Measurements from ENCODE around the gene ST8SIA5. TPM values are rescaled to one million over a fixed set of nuclear protein-coding genes. Genes with fewer than 3 reads are reported as not detected.

Gene ST8SIA5
- total and polyA plus RNA-seq, 2 donors (not counting 3 experiments of a cell fraction or from before 2014, with no cell fraction given), result 0.25 to 0.62 TPM

GRCh38 chr18:46768166-46768921, 11.5 kb upstream of the ST8SIA5 start:
- intact Hi-C loops (cut with micrococcal nuclease), result no loop called here
- Histone ChIP-seq H3K27me3 (ENCODE audit: control insufficient read depth in 2 of 2, insufficient read depth in 2 of 2, low read length in 2 of 2) (no peaks in the 10 kb centered on the region), H3K36me3 (ENCODE audit: control insufficient read depth in 2 of 2, extremely low read depth in 1 of 2, insufficient read depth in 2 of 2, low read length in 2 of 2) (no peaks in the 10 kb centered on the region), H3K9me3 (replicated peaks; ENCODE audit: control insufficient read depth, insufficient read depth, low read length) (no peaks in the 10 kb centered on the region), H3K4me1 (ENCODE audit: control insufficient read depth, extremely low read depth, insufficient read depth, low read length) (no peaks in the 10 kb centered on the region), H3K27ac (ENCODE audit: insufficient read depth, low read depth, low read length) (no peak overlapping the region), H3K9me1 (replicated peaks; ENCODE audit: control insufficient read depth, extremely low read depth, insufficient read depth, low read length) (no peaks in the 10 kb centered on the region), H3K4me2 (ENCODE audit: insufficient read depth, low read length) (no peak overlapping the region), H3K79me2 (ENCODE audit: control insufficient read depth, insufficient read depth, low read length) (no peaks in the 10 kb centered on the region), H2AFZ (ENCODE audit: low read depth, low read length) (no peak overlapping the region), H4K20me1 (replicated peaks; ENCODE audit: control insufficient read depth, extremely low read depth, insufficient read depth, low read length) (no peaks in the 10 kb centered on the region), H3K4me3 (replicated peaks in 1 of 3; ENCODE audit: insufficient read depth in 1 of 3, low read depth in 1 of 3, low read length in 3 of 3) (no peak overlapping the region), H3K9ac (replicated peaks; ENCODE audit: extremely low read depth, insufficient read depth, low read length) (no peak overlapping the region)
- TF ChIP-seq GATA2 (IDR thresholded peaks at IDR 0.05; ENCODE audit: insufficient read depth, insufficient read length, low read depth, low read length) (no peak), CTCF (IDR thresholded peaks at IDR 0.05; ENCODE audit: extremely low read depth in 1 of 2, insufficient read depth in 1 of 2, low read depth in 1 of 2, low read length in 2 of 2) (no peak), MYC (IDR thresholded peaks at IDR 0.05; ENCODE audit: low read depth, low read length) (no peak), POLR2A (IDR thresholded peaks at IDR 0.05; ENCODE audit: low read depth, low read length) (no peak), JUN (IDR thresholded peaks at IDR 0.05; ENCODE audit: borderline replicate concordance, insufficient read depth, insufficient read length, low read depth) (no peak), POLR2AphosphoS5 (IDR thresholded peaks at IDR 0.05; ENCODE audit: insufficient read depth, low read depth, low read length) (no peak), FOS (IDR thresholded peaks at IDR 0.05; ENCODE audit: borderline replicate concordance, insufficient read depth, low read length) (no peak)
- TF ChIP-seq, protein P1, sequence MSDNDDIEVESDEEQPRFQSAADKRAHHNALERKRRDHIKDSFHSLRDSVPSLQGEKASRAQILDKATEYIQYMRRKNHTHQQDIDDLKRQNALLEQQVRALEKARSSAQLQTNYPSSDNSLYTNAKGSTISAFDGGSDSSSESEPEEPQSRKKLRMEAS (IDR thresholded peaks at IDR 0.05; ENCODE audit: insufficient read depth, insufficient read length), result no peak
- DNase-seq (ENCODE audit: low read depth, low spot score) (no peak), FAIRE-seq (no peak)
- BruUV-seq (replicated peaks), result no TSS peak
- CTCF ChIA-PET, result interaction anchor here (0.6 kb wide), 1 partner anchor 127 kb away, joined by 3 read pairs; no protein-coding TSS in a partner anchor
- POLR2A ChIA-PET, result no interaction called here
- dilution Hi-C loops (cut with MboI; ENCODE audit: extremely low pct_ligation_motif_present, low sequenced_read_pairs), result no loop called here

All from endothelial cell of umbilical vein (primary cell).